K562 (cell line): ENCODE data around the gene SRSF1. TPM values are rescaled to one million over a fixed set of nuclear protein-coding genes. Genes with fewer than 3 reads are reported as not detected.

Experiments used
- ATF1 ChIP-seq, 2 experiments: fragments of 450-650 bp in 1 of 2; IDR thresholded peaks; 2 replicates each; pipeline ENCODE4 v1.6.1; 2016; ENCODE audit warnings: missing compliant biosample characterization in 1 of 2, missing genetic modification characterization in 1 of 2
- DEAF1 ChIP-seq: fragments of 450-650 bp; formaldehyde crosslinking; IDR thresholded peaks from 2 replicates; pipeline ENCODE4 v1.4.0; 2020; ENCODE audit warnings: mild to moderate bottlenecking, moderate library complexity
- E2F5 ChIP-seq: sonication (generic); formaldehyde crosslinking; IDR thresholded peaks from 2 replicates; pipeline ENCODE4 v1.8.0; 2022; ENCODE audit warnings: mild to moderate bottlenecking, missing genetic modification reagents
- GATA2 ChIP-seq: sonication (generic); formaldehyde crosslinking; IDR thresholded peaks from 2 replicates; pipeline ENCODE4 v1.4.0; 2020; ENCODE audit warnings: mild to moderate bottlenecking, missing genetic modification reagents
- MTA2 ChIP-seq: fragments of 450-650 bp; IDR thresholded peaks from 2 replicates; pipeline ENCODE4 v1.6.1; 2016; ENCODE audit warnings: low read depth
- MXD1 ChIP-seq: fragments of 250-450 bp; sonication (Bioruptor Pico); IDR thresholded peaks from 2 replicates; pipeline ENCODE4 v1.8.0; 2021; ENCODE audit warnings: borderline replicate concordance, mild to moderate bottlenecking, moderate library complexity; ENCODE audit not compliant: poor library complexity, severe bottlenecking
- NRF1 ChIP-seq, 2 experiments: fragments of 450-650 bp; IDR thresholded peaks in 1 of 2; conservative IDR thresholded peaks in 1 of 2; 2 replicates each; pipeline ENCODE4 v1.6.1; 2014; ENCODE audit warnings: mild to moderate bottlenecking in 2 of 2
- POLR2G ChIP-seq: fragments of 200-400 bp; formaldehyde crosslinking; IDR thresholded peaks from 2 replicates; pipeline ENCODE4 v1.6.1; 2017; ENCODE audit warnings: low read depth, mild to moderate bottlenecking, antibody characterized with exemption, low read length, moderate library complexity
- PRDM10 ChIP-seq: fragments of 450-650 bp; IDR thresholded peaks from 2 replicates; pipeline ENCODE4 v1.6.1; 2018; ENCODE audit not compliant: partially characterized antibody
- RBFOX2 ChIP-seq: fragments of 200-400 bp; formaldehyde crosslinking; IDR thresholded peaks from 2 replicates; pipeline ENCODE4 v1.6.1; 2017; ENCODE audit warnings: low read depth, mild to moderate bottlenecking, low read length, moderate library complexity
- SIN3A ChIP-seq, 2 experiments: fragments of 150-350 bp in 1 of 2; IDR thresholded peaks; 2 replicates each; pipeline ENCODE4 v1.6.1; 2011 to 2016; ENCODE audit warnings: borderline replicate concordance in 2 of 2, low read depth in 2 of 2, low read length in 2 of 2, mild to moderate bottlenecking in 2 of 2, moderate library complexity in 2 of 2; ENCODE audit not compliant: control insufficient read depth in 1 of 2
- ZNF512 ChIP-seq: IDR thresholded peaks from 2 replicates; pipeline ENCODE4 v1.6.1; 2016; ENCODE audit warnings: missing genetic modification characterization, missing compliant biosample characterization
- ZNF830 ChIP-seq: fragments of 250-450 bp; sonication (Bioruptor Pico); IDR thresholded peaks from 2 replicates; pipeline ENCODE4 v1.5.0; 2021; ENCODE audit warnings: mild to moderate bottlenecking
- ZSCAN29 ChIP-seq: fragments of 450-650 bp; IDR thresholded peaks from 2 replicates; pipeline ENCODE4 v1.6.1; 2017
- polyA plus RNA-seq, 8 experiments: library from polyadenylated mRNA; depleted of rRNA in 4 of 8; stranded (reverse) in 5 of 8; unstranded in 3 of 8; fragments of >200 nt; fragmentation: Nextera tagmentation in 2 of 8; fragmentation: Illumina TruSeq in 1 of 8; extraction: Ambion mirVana in 2 of 8; extraction: Trizol in 1 of 8; gene quantifications; 2 replicates each; pipeline versions ENCODE4 v1.2.1 to v1.2.3, GENCODE V29; 2011 to 2014; ENCODE audit warnings: inconsistent platforms in 1 of 8, missing spikeins in 1 of 8
- total RNA-seq, 7 experiments: library from RNA; depleted of rRNA in 6 of 7; stranded (reverse); fragments of >200 nt in 6 of 7; fragmentation: Illumina TruSeq in 2 of 7; extraction: Trizol in 2 of 7; gene quantifications; 2 replicates each; pipeline versions ENCODE4 v1.2.1 to v1.2.3, GENCODE V29; 2011 to 2021; ENCODE audit warnings: low replicate concordance in 1 of 7

SRSF1 gene
- total and polyA plus RNA-seq, 9 of the 15 experiments (the other 6 are each of a cell fraction or from before 2014, with no cell fraction given), result 77.8 to 559 (median 442) TPM

GRCh38 chr17:58005031-58005727 lies 1.9 kb downstream of the SRSF1 start (continued):
- TF ChIP-seq PRDM10, result peak; percentile 30
- TF ChIP-seq GATA2 (CRISPR knock-in tag), result 0 out of 2 replicates have a peak, but pooled peaks have one; percentile 13
- TF ChIP-seq NRF1 (conservative IDR thresholded peaks at IDR 0.05 in 1 of 2, IDR thresholded peaks at IDR 0.05 in 1 of 2), result no peak
- peak; percentile 28; the same call in 1 of the 2 replicates for TF ChIP-seq POLR2G
- TF ChIP-seq SIN3A (IDR thresholded peaks at IDR 0.05; ENCODE audit: borderline replicate concordance in 2 of 2, control insufficient read depth in 1 of 2, low read depth in 2 of 2, low read length in 2 of 2), result no peak
- TF ChIP-seq MTA2, result no peak
- TF ChIP-seq RBFOX2, result peak; percentile 63
- TF ChIP-seq MXD1 (CRISPR knock-in tag), result no peak
- no peak for TF ChIP-seq ZNF830
- TF ChIP-seq ZSCAN29, result 0 out of 2 replicates have a peak, but pooled peaks have one; percentile 20
- TF ChIP-seq ZNF512 (tag), result no peak
- TF ChIP-seq ATF1 (CRISPR knock-in tag; IDR thresholded peaks at IDR 0.05), result no peak
- TF ChIP-seq ATF1 (tag; IDR thresholded peaks at IDR 0.05), result no peak
- TF ChIP-seq E2F5, result no peak
- TF ChIP-seq DEAF1 (CRISPR knock-in tag), result 0 out of 2 replicates have a peak, but pooled peaks have one; percentile 9
